Measurements from ENCODE around the gene SBNO2. TPM values are rescaled to one million over a fixed set of nuclear protein-coding genes. Genes with fewer than 3 reads are reported as not detected.

Gene SBNO2
- total and polyA plus RNA-seq, 9 of the 15 experiments (the other 6 are each of a cell fraction or from before 2014, with no cell fraction given) = 0.01 to 46.2 (median 6.7) TPM

GRCh38 chr19:1105873-1106840, 67.9 kb downstream of the SBNO2 start:
- Histone ChIP-seq H3K9ac (ENCODE audit: insufficient read depth in 1 of 2, low read depth in 2 of 2, low read length in 2 of 2) (peak overlapping the region in 1 of 2 experiments; percentile 61; a peak in 2 of 4 replicates), H3K79me2 (ENCODE audit: control insufficient read depth, insufficient read depth, low read length) (peaks cover 25% of the 10 kb centered on the region), H3K27ac (ENCODE audit: extremely low read depth, low read depth, low read length) (no peak overlapping the region), H3K4me3 (no peak overlapping the region), H4K20me1 (replicated peaks; ENCODE audit: control insufficient read depth, insufficient read depth, low read length) (no peaks in the 10 kb centered on the region; the same call in 1 of the 2 replicates), H3K4me1 (replicated peaks in 1 of 2; ENCODE audit: control insufficient read depth in 2 of 2, insufficient read depth in 2 of 2, low read length in 2 of 2) (peaks cover 21 to 87% of the 10 kb centered on the region in 2 experiments), H3K36me3 (ENCODE audit: control insufficient read depth, insufficient read depth, low read length) (peaks cover 56% of the 10 kb centered on the region; the same call in 2 of the 3 replicates), H3K27me3 (ENCODE audit: control insufficient read depth in 2 of 2, insufficient read depth in 2 of 2, low read length in 2 of 2) (no peaks in the 10 kb centered on the region), H3K9me1 (ENCODE audit: control insufficient read depth, insufficient read depth, low read length) (no peaks in the 10 kb centered on the region), H3K4me2 (ENCODE audit: insufficient read depth, low read length) (no peak overlapping the region), H3K9me3 (replicated peaks; ENCODE audit: control insufficient read depth, insufficient read depth, low read depth, low read length) (no peaks in the 10 kb centered on the region; the same call in 1 of the 2 replicates), H2AFZ (ENCODE audit: low read depth, low read length) (no peak overlapping the region)
- ChIA-PET POLR2A (interaction anchor here (0.8 kb wide), 1 partner anchor 93 kb away, joined by 4 read pairs; no protein-coding TSS in a partner anchor), CTCF (ENCODE audit: low intra/inter-chr PET ratio) (no interaction called here)
- BruUV-seq (replicated peaks) = no TSS peak
- ATAC-seq = no peak
- 90% methylated on average over 26 of the region's 32 CpGs for WGBS (ENCODE audit: insufficient coverage, low coverage, missing lambda C conversion rate)
- FAIRE-seq = no peak
- in situ Hi-C loops (cut with MboI) = no loop called here
- DNase-seq (ENCODE audit: extremely low read depth in 1 of 4, low spot score in 3 of 4) = no peak
- intact Hi-C loops (cut with micrococcal nuclease) = no loop called here
- TF ChIP-seq BDP1 (IDR thresholded peaks at IDR 0.05; ENCODE audit: insufficient read depth, insufficient read length) (no peak), OTX1 (CRISPR knock-in tag; IDR thresholded peaks at IDR 0.05) (no peak), SIX5 (IDR thresholded peaks at IDR 0.05; ENCODE audit: borderline replicate concordance in 1 of 2, insufficient read depth in 1 of 2, low read depth in 1 of 2, low read length in 2 of 2) (no peak), ZNF830 (CRISPR knock-in tag; IDR thresholded peaks at IDR 0.05) (no peak), PRMT5 (CRISPR knock-in tag; IDR thresholded peaks at IDR 0.05) (no peak), CTCFL (IDR thresholded peaks at IDR 0.05; ENCODE audit: borderline replicate concordance, insufficient read depth, low read depth, low read length, poor library complexity, severe bottlenecking) (no peak), PTBP1 (IDR thresholded peaks at IDR 0.05; ENCODE audit: low read depth, low read length) (no peak), TARDBP (IDR thresholded peaks at IDR 0.05) (no peak), XRCC5 (IDR thresholded peaks at IDR 0.05; ENCODE audit: low read depth, low read length) (no peak), ZBTB12 (CRISPR knock-in tag; IDR thresholded peaks at IDR 0.05) (no peak), TAF15 (IDR thresholded peaks at IDR 0.05; ENCODE audit: low read depth, low read length) (no peak), PPARD (CRISPR knock-in tag; IDR thresholded peaks at IDR 0.05) (no peak), TCF3 (CRISPR knock-in tag; IDR thresholded peaks at IDR 0.05) (no peak), ADNP (tag; IDR thresholded peaks at IDR 0.05) (no peak)
- TF ChIP-seq, protein P1, sequence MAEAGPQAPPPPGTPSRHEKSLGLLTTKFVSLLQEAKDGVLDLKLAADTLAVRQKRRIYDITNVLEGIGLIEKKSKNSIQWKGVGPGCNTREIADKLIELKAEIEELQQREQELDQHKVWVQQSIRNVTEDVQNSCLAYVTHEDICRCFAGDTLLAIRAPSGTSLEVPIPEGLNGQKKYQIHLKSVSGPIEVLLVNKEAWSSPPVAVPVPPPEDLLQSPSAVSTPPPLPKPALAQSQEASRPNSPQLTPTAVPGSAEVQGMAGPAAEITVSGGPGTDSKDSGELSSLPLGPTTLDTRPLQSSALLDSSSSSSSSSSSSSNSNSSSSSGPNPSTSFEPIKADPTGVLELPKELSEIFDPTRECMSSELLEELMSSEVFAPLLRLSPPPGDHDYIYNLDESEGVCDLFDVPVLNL (CRISPR knock-in tag; IDR thresholded peaks at IDR 0.05; ENCODE audit: low read depth) = no peak
